B cell (primary cell): ENCODE results near the gene FYB2.
A peak's percentile ranks its signal among the peaks of the same experiment; 100 is the strongest.

Source experiments
- EZH2 ChIP-seq: IDR thresholded peaks from 2 replicates; pipeline ENCODE4 v1.6.1; 2012; ENCODE audit warnings: borderline replicate concordance, low read depth, mild to moderate bottlenecking, moderate library complexity, low read length; ENCODE audit not compliant: insufficient read depth, poor library complexity, severe bottlenecking
- TF ChIP-seq, protein P1 (sequence below): fragments of 200-600 bp; IDR thresholded peaks from one replicate; pipeline ENCODE4 v1.8.0; 2022; ENCODE audit warnings: antibody characterized with exemption, mild to moderate bottlenecking

DNA sequence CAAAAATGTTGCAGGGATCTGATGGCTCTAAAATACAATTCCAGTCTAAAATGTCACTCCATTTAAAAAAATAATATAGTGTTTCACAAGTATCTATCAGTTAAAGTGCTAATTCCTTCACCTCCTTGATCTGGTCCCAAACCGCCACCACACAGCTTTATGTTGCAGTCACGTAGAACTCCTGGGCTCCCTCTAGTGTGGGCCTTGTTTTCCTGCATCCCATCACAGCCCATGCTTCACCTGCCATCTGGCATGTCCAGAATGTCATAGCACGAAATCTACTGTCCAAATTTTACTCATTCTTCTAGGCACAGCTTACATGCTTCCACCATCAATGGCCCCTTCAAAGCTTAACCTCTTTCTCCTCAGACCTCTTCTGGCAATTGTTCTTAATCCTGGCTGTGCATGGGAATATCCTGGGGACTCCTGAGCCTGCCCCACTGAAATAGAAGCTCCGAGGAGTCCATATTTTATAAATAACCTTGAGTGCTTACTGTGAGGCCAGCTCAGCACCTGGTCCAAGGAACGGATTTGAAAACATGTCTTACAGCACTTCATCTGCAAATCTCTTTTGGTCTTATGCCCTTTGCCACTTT, 15.5 kb downstream of the FYB2 start:
- TF ChIP-seq EZH2 = no peak
- TF ChIP-seq, protein P1, sequence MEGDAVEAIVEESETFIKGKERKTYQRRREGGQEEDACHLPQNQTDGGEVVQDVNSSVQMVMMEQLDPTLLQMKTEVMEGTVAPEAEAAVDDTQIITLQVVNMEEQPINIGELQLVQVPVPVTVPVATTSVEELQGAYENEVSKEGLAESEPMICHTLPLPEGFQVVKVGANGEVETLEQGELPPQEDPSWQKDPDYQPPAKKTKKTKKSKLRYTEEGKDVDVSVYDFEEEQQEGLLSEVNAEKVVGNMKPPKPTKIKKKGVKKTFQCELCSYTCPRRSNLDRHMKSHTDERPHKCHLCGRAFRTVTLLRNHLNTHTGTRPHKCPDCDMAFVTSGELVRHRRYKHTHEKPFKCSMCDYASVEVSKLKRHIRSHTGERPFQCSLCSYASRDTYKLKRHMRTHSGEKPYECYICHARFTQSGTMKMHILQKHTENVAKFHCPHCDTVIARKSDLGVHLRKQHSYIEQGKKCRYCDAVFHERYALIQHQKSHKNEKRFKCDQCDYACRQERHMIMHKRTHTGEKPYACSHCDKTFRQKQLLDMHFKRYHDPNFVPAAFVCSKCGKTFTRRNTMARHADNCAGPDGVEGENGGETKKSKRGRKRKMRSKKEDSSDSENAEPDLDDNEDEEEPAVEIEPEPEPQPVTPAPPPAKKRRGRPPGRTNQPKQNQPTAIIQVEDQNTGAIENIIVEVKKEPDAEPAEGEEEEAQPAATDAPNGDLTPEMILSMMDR = peak; percentile 19
